ENCODE results near the gene CLIP1.
A peak's percentile ranks its signal among the peaks of the same experiment; 100 is the strongest.
"Not testable (repeated sequence)": the region's sequence is repeated elsewhere in the genome, so short reads cannot be mapped to it uniquely, and the experiment has no call there.

CLIP1 gene

DNA sequence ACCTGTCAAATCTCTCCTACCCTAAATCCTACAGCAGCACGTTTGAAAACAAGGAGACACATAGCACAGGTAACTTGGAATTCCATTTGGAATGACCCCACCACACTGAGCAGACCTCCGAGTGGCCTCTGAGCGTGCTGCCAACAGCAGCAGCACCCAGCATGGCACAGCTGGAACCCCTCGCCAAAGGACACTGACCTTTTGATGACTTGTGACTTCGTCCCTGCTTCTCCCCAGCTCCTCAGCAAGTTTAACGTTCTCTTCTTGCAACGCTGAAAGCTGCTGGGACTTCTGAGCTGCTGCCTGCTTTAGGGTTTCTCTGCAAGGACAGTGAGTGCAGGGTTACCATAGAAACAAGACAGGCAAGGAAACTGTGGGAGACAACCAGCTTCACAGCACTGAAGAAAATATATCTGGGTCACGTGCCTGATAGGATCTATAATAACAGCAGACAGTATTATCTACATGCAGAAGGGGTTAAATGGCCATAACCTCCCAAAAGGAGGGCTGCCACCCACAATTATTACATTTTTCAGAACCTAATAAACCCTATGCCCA, 112.8 kb downstream of the CLIP1 start:
- DNase-seq, result no peak

DNA sequence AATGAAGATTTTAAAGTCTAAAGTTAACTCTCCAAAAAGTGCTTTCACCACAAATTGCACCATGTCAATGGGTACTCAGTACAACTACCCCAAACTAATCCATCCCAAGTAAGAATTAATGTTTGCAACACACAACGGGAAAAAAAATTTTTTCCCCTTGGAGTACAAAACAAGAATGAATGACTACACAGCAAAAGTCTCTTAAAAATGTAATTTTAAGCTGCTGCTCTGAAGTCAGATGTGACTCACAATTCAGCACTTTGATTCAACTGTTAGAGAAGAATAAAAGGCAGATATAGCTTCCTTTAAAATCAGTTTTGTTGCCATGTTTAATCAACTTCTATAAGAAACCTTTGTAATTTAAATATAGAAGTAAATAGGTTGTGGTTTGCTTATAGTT, 113.7 kb downstream of the CLIP1 start:
- DNase-seq, result no peak

DNA sequence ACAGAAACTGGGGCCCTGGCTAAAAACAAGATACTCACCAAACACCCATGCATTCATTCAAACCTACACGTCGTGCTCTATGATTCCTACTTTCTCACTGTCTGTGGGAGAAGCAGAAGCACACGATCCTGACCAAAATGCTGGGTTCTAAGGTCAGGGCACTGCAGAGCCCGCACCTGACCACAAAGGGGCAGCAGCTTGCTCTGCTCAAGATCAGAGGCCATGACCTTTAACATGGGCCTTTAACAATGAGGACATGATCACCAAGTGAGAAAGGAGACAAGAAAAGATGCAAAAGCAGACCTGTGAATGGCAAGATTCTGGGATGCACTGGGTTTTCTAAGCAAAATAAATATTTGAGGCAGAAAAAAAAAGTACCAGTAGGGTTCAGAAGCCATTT, 116.1 kb downstream of the CLIP1 start:
- no peak for DNase-seq

DNA sequence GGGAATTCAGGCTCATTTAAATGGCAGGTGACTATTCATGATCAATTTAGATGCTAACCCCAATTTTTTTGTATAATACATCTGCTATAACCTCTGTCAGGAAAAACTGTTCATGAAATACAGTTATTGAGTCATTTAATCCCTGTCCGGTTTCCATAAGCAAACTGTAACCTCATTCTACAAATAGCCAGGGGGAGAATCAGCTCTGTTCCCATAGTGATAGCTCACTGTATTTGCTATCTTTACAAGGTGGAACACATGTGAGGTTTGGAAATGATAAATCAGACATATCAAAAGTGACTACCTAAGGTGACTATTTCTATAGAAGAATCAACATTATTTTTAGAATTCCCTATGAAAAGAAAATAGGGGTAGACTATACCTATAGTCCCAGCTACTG, 117.5 kb downstream of the CLIP1 start:
- DNase-seq, result no peak

DNA sequence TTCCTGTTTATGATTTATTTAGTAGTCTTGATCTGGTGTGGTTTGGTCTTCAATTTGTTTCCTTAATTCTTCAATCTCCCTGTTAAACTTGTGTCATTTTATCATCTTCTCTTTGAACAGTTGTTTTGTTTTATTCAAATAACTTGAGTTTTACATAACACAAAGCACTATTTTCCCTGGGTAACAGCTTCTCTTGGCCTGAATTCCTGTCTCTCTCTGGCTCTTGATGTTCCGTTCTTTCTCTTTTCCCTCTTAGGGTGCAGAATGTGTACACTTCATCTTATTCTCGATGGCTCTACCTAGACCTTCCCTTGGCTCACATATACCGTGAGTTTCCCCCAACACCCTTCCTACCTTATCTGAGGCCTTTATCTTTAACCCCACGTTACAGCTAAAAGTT, 119.4 kb downstream of the CLIP1 start:
- DNase-seq, result no peak

DNA sequence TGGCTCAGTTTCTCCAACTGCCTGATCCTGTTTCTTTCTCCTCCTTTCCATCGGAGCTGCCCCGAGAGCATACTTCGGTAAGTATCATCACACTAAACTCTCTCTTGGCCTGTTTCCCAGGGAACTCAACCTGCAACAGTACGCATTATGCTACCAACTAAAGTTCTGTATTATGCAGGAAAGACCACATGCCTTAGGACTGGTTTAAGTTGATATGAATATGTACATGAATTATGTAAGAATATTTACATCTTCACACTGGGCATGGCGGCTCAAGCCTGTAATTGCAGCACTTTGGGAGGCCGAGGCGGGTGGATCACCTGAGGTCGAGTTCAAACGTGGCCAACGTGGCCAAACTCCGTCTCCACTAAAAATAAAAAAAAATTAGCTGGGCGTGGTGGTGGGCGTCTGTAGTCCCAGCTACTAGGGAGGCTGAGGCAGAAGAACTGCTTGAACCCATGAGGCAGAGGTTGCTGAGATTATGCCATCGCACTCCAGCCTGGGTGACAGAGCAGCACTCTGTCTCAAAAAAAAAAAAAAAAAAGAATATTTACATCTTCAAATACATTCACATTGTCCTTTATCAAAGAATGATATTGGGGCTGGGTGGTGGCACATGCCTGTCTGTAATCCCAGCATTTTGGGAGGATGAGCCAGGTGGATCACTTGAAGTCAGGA, 124.3 kb downstream of the CLIP1 start:
- no peak for DNase-seq

DNA sequence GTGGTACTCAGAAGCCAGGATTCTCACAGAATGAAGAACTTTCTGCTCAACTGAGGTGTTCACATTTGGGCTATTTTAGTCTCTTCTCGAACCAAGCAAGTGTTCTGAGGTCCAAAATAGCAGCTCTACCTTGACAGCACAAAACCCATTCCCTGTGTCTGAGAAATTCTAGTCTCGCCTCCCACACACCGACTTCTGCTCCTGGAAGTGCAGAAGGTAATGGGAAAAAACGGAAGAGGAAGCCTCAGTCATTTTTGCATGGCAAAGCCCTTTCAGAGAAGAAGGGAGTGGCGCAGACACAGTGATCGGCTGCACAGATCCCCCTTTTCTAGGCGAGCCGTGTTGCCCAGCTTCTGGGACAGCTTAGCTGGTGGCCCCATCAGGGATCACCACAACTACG, 125.0 kb downstream of the CLIP1 start:
- no peak for DNase-seq

DNA sequence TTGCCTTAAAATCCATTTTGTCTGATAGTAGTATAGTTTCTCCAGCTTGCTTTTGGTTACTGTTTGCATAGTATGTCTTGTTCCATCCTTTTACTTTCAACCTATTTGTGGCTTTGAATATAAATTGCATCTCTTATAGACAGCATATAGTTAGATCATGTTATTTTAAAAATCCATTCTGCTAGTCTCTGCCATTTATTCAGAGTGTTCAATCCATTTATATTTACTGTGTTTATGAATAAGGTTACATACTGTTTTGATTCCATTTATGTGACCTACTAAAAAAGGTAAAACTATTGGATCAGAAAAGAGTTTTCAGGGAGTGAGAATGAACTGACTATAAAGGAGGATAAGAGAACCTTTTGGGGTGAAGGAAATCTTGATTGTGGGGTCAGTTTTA, 126.6 kb downstream of the CLIP1 start:
- no peak for DNase-seq

DNA sequence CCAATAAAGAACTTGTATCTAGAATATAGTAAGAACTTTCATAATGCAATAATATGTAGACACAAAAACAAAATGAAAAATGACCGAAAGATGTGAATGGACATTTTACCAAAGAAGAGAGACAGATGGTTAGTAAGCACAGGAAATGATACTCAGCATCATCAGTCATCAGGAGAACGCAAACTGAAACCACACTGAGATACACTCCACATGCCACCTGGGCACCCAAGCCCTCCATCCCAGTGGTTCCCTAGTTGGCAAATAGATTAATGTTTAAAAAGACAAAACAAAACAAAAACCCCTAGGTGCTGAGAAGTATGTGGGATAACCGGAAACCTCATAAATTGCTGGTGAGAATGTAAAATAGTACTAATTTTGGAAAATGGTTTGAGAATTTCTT, 129.4 kb downstream of the CLIP1 start:
- DNase-seq, result no peak

DNA sequence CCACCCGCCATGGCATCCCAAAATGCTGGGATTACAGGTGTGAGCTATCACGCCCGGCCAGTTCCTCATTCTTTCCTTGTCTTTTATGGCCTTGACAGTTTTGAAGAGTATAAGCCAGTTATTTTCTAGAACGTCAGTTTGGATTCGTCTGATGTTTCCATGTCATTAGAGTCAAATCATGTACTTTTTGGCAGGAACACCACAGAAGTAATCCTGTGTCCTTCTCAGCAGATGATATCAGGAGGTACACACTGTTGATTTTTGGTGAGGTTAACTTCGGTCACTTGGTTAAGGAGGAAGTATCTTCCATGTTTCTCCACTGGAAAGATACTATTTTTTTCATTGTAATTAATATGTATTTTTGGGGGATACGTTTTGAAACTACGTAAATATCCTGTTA, 131.0 kb downstream of the CLIP1 start:
- no peak for DNase-seq

DNA sequence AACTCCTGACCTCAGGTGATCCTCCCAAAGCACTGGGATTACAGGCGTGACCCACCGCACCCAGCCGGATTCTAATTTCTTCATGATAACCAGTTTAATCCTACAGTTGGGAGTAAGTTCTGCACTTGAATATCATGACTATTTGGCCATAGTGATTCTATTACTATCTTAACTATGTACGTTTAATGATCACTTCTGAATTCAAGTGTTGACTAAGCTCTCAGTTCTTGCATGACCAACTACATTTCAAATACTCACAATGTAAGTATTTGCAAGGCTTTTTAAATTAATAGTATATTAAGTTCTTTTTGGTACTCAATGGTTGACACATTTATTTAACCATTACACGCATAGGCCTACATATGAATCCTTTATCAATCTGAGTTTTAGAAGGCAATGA, 138.8 kb downstream of the CLIP1 start:
- DNase-seq, result no peak

DNA sequence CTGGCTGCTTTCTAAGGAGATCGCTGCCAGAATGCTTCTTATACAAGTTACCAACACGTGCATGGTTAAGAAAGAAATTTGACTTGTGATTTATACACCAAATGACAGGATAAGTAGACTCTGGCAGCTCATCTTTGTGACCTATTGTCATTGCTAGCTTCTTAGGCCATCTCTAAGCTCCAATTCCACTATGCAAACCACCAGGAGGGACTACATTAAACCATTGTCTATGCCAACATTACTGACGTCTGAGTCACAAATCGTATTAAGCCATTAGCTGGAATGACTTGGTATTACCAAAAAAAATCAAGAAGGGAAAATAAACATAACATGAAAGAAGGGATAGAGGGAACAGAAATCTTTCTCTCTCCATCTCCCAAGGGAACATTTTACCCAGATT, 140.4 kb downstream of the CLIP1 start:
- DNase-seq, result no peak

DNA sequence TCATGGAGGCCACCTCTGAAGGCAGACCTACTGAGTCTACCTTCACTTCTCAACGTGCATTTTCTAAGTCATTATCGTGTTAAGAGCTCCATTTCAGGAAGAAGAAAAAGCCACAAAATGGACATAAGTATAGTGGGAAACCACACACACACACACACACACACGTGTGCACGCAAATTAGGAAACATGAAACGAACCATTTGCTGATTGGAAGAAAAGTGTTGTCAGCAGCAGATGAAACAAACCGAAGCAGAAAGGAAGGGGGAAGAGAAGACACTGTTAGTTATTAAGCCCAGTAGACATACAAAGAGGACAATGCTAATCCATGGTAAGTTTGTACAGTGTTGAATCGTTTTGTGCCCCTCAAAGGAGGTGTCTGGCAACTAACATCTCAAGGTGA, 146.2 kb downstream of the CLIP1 start:
- no peak for DNase-seq

DNA sequence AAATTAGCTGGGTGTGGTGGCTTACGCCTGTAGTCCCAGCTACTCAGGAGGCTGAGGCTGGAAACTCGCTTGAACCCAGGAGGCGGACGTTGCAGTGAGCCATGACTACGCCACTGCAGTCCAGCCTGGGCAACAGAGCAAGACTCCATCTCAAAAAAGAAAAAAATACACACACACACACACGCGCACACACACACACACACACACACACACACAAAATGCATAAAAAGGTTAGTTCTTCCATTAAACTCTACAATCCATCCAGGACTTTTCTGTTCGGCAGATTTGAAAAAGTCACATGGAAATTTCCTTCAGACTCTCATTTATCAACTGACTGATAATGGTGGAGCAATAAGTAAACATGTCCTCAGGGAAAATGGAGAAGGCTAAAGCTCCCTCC, 147.0 kb downstream of the CLIP1 start:
- DNase-seq, result no peak

DNA sequence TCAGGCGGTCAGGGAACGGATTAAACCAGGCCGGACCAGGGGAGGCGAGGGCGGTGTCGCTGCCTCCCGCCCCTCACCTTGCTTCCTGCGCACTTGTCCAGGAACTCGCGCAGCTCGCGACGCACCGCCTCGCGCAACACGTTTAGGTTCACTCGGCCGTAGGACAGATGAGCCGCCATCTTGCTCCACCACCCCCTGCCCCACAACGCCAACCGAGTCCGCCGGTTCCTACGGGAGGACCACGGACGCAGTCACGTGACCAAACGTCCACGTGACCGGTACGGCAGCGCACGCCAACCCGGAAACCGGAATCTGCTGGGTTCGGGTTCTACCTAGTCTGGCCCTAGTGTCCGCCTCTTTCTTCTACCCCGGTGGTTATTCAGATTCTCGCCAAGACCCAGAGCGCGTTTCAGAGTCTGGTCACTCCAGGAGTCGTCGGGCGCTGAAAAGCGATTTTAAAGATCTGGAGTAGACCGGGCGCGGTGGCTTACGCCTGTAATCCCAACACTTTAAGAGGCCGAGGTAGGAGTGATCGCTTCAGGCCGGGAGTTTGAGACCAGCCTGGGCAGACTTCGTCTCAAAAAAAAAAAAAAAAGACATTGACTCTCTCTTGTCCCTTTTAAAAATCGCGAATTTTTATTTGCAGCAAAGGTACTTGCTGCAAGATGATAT, 156.1 kb downstream of the CLIP1 start, which contains the start of gene VPS33A:
Gene VPS33A, minus strand, starts transcription at position 265 of the 672 bp plus-strand sequence. Its CDS starts 86 bp downstream, at position 179.
- DNase-seq, result peak; percentile 93 to 95

DNA sequence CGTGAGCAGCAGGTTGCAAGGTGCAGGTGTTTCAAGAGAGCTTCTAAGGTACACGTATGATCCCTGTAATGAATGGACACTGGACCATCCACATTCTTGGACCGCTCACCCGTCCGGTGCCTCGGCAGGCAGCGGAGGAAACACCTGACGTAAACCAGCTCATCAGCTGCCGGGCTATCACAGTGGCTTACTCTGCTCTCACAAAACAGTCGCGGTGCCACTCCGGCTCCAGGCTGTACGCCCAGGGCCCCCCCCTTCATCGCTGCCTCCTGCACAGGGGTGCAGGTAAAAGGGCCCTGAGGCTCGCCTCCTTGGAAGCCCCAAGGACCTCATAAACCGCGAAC, 156.6 kb downstream of the CLIP1 start:
- no peak for DNase-seq

DNA sequence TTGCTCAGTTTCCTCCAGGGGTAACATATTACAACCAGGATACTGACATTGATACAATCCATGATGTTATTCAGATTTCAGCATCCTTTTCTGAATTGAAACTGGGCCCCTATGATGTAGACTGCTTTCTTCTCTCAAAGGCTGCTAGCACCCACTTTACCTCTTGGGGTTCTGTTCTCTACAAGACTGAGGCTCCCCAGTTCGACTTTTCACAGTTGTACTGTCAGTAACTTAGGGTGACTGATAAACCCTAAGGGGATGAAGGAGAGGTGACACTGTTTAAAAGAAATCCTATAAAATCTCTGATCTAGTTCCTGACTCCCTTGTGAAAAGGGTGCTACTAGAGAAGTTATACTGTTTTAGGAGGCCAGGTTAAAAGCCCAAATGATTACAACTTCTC, 157.0 kb downstream of the CLIP1 start:
- peak in 1 of 2 donors; percentile 49 for DNase-seq

DNA sequence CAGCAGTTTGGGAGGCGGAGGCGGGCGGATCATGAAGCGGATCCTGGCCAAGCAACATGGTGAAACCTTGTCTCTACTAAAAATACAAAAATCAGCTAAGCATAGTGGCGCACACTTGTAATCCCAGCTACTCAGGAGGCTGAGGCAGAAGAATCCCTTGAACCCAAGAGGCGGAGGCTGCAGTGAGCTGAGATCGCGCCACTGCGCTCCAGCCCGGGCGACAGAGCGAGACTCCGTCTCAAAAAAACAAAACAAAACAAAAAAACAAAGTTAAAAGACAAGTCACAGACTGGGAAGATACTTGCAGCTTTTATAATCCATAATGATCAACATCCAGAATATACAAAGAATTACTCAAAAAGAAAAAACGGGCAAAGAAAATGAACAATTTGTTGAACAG, 161.7 kb downstream of the CLIP1 start:
- DNase-seq, result not testable (repeated sequence)

DNA sequence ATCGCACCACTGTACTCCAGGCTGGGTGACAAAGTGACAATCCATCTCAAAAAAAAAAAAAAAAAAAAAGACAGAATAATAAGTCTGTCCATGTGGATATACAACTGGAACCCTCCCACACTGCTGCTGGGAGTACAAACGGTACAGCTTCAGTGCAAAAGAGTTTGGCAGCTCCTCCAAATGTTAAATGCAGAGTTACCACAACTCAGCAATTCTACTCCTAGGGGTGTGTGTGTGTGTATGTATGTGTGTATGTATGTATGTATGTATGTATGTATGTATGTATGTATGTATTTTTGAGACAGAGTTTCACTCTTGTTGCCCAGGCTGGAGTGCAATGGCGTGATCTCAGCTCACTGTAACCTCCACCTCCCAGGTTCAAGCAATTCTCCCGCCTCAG, 163.5 kb downstream of the CLIP1 start:
- DNase-seq, result not testable (repeated sequence)

DNA sequence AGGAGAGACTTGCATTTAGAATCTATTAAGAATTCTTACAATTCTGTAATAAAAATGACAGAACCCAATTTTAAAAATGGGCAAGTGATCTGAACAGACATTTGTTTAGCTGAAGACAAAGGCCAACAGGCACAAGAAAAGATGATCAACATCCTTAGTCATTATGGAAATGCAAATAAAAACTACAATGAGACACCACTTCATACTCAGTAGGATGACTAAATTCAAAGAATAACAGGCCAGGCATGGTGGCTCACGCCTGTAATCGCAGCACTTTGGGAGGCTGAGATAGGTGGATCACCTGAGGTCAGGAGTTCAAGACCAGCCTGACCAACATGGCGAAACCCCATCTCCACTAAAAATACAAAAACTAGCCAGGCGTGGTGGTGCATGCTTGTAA, 164.0 kb downstream of the CLIP1 start:
- DNase-seq, result not testable (repeated sequence)

DNA sequence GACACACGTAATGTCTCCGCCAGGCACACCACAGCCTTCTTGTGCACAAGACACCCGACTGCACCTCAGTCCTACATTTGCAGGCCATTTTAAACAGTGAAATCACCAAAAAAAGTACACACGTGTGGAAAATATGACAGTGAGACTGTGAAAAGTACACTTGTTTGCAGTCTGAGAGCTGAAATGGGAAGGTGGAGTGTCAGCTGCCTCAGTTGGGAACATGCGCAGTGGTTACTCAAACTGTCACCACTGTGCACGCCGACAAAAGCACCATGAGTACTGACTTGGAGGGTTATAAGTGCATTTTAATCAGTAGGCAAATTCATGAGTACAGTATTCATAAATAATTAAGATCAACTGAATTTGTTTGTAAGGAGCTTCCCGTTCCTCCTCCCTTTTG, 171.9 kb downstream of the CLIP1 start:
- no peak for DNase-seq

DNA sequence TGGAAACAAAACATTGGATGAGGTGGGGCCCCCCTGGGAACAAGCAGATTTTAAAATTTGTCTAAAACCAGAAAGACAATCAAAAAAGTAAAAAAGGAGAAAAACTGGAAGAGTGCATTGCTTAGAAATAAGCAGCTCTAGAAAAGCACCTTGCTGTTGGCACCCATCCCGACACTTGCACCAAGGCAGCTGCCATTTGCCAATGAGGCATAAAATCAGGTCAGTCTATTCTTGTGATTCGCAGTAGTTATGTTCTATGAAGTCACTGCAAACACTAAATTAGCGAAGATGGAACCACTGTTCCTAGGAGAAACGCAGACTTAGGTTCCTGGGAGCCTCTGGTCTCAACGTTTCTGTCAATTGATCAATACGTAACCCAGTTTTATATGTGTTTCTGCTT, 172.4 kb downstream of the CLIP1 start:
- DNase-seq, result no peak

DNA sequence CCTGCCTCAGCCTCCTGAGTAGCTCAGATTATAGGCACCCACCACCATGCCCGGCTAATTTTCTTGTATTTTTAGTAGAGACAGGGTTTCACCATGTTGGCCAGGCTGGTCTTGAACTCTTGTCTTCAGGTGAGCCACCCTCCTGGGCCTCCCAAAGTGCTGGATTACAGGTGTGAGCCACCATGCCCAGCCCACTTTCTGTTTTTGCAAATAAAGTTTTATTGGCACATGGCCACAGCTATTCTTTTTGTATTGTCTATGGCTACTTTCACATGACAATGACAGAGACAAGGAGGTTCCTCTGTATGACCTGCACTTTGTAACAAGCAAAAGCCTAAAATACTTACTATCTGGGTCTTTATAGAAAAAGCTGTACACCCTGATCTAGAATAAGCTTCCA, 176.9 kb downstream of the CLIP1 start:
- DNase-seq, result no peak

DNA sequence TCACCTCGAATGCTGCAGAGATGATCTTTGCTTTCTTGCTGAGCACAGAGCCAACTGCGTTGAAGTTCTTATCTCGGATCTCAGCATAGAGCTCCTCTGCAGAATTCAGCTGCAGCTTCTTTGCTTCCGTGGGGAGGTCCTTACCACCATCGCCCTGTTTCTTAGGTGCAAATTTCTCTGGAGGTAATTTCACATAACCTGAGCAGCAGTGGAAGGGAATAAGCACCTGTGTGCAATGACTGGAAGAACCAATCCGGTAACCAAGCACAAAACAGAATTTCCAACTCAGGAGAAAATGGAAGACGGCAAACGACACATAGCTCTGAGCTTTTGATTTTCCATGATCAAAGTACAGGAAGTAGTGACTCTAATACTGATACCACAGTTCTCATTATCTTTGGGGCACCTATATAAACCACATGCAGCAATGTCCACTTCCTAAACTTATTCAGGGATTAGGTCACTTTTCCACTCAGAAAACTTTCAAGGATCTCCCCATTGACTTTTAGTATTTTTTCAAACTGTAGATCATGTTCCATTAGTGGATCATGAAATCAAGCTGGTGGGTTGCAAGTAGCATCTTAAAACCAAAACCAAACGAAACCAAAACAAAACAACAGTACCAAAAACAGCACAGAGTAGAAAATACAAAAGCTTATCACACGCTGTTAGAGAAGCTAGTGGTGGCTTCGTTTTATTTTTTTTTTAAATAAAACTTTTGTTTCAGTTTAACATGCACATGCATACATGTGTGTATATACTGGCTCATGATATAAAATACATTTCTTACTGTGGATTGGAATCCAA, 177.7 kb downstream of the CLIP1 start:
- DNase-seq, result peak in 1 of 2 donors; percentile 57
